ENCODE data around the gene PAFAH2. TPM values are rescaled to one million over a fixed set of nuclear protein-coding genes. Genes with fewer than 3 reads are reported as not detected.
"Not testable (repeated sequence)": the region's sequence is repeated elsewhere in the genome, so short reads cannot be mapped to it uniquely, and the experiment has no call there.

Gene PAFAH2
- total RNA-seq, 1 donor from 2014 or later: 11.3 TPM

DNA sequence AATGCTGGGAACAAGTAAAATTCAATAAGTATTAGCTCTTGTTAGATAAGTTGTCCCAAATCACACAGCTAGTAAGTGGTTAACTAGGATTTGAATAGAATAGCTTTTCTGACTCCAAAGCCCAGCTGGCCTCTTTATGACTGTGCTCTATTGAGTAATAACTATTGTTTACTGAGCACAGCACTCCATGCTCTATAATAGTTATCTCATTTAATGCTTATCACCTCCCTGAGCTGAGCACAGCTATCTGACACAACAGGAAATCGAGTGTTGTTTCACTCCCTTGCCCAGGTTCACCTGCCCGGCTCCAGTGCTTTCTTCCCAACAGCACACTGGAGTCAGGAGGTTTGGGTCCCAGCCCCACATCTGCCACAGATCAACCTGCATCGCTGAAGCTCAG, 52.9 kb downstream of the PAFAH2 start:
- TF ChIP-seq CTCF (IDR thresholded peaks at IDR 0.05; ENCODE audit: insufficient read depth, low read length, severe bottlenecking): no peak
- H3K27me3 ChIP-seq (ENCODE audit: control insufficient read depth, insufficient read depth, low read length): no peaks in the 10 kb centered on the region
- no peak overlapping the region for H3K4me3 ChIP-seq (ENCODE audit: low read depth, low read length)
- H3K36me3 ChIP-seq (ENCODE audit: control insufficient read depth, insufficient read depth, low read length): no peaks in the 10 kb centered on the region
- DNase-seq (ENCODE audit: low read depth) (peak; percentile 74), FAIRE-seq (no peak)

DNA sequence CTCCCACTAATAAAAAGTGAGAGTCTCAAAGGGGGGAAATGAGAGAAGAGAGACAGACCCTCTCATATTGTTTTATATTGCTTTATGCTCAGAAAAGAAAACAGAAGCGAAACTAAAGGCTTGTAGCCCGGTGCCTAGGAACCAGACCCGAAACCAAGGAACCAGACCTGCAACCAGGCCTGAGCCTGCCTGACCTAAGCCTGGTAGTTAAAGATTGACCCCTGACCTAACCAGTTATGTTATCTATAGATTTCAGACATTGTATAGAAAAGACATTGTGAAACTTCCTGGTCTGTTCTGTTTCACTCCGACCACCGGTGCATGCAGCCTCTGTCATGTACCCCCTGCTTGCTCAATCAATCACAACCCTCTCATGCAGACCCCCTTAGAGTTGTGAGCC, 54.4 kb downstream of the PAFAH2 start:
- not testable (repeated sequence) for DNase-seq (ENCODE audit: low read depth); FAIRE-seq; H3K4me3 ChIP-seq (ENCODE audit: low read depth, low read length); H3K27me3 ChIP-seq (ENCODE audit: control insufficient read depth, insufficient read depth, low read length); H3K36me3 ChIP-seq (ENCODE audit: control insufficient read depth, insufficient read depth, low read length)

- Histone ChIP-seq H3K36me3 (ENCODE audit: control insufficient read depth, insufficient read depth, low read length) (no peaks in the 10 kb centered on the region), H3K4me3 (ENCODE audit: low read depth, low read length) (no peak overlapping the region), H3K27me3 (ENCODE audit: control insufficient read depth, insufficient read depth, low read length) (no peaks in the 10 kb centered on the region)
- TF ChIP-seq CTCF (IDR thresholded peaks at IDR 0.05; ENCODE audit: insufficient read depth, low read length, severe bottlenecking): no peak
- DNase-seq (ENCODE audit: low read depth): no peak
- no peak for FAIRE-seq
These were observed 60.9 kb downstream of the PAFAH2 start for GRCh38 chr1:25936947-25937346.

DNA sequence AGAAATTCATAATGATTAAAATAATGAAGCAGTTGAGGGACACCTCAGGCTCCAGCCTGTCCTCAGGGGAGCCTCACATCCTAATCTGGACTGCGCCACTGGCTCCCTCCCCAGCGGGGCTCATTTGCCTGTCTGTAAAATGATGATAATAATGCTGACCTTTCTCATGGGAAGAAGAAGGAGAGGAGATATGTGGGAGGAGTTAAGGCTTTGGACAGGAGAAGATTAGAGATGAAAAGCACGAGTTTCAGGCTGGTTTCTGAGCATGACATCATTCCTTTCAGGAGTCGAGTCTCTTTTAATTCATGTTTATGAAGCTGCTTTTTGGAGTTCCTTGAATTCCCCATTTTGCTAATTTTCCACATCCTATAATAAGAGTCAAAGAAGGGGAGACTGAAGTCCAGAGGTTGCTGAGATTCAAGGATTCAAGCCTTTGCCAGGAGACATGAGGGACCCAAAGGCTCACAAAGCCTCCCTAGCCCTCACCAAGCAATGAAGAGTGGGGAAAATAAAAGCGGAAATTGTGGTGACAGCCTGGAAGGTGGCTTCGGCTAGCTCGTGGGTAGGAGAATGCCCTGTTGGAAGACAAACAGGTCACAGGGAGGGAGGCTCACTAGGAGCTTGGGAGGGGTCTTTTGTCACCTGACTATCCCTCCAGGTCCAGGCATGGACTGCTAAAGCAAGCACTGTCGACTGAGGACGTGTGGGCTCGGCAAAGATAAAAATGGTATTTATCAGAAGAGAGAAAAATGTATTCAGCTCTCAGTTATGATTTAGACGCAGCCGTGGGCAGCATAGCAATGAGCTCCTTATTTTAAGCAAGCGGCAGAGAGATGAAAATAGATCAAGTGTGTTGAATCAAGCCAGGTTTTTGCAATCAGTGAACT, 64.1 kb downstream of the PAFAH2 start:
- no peak for TF ChIP-seq CTCF (IDR thresholded peaks at IDR 0.05; ENCODE audit: insufficient read depth, low read length, severe bottlenecking)
- no peak for FAIRE-seq
- DNase-seq (ENCODE audit: low read depth): no peak
- Histone ChIP-seq H3K4me3 (ENCODE audit: low read depth, low read length) (no peak overlapping the region), H3K36me3 (ENCODE audit: control insufficient read depth, insufficient read depth, low read length) (no peaks in the 10 kb centered on the region), H3K27me3 (ENCODE audit: control insufficient read depth, insufficient read depth, low read length) (no peaks in the 10 kb centered on the region)

DNA sequence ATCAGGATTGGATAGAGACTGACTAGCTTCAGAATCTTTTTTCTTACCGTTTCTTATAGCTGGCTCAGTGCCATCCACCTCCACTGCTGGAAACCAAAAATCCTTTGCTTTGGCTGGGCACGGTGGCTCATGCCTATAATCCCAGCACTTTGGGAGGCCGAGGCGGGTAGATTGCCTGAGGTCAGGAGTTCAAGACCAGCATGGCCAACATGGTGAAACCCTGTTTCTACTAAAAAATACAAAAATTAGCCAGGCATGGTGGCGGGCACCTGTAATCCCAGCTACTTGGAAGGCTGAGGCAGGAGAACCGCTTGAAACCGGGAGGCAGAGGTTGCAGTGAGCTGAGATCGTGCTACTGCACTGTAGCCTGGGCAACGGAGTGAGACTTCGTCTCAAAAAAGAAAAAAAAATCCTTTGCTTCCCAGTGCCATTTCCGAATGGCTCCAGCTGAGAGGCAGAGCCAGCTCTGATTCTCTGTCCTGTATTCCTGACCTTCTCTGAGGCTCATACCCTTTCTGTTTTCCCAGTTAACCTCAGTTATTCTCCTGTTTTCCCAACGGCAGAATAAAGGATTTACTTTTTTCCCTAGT, 65.0 kb downstream of the PAFAH2 start:
- FAIRE-seq; H3K27me3 ChIP-seq (ENCODE audit: control insufficient read depth, insufficient read depth, low read length); DNase-seq (ENCODE audit: low read depth); H3K36me3 ChIP-seq (ENCODE audit: control insufficient read depth, insufficient read depth, low read length); H3K4me3 ChIP-seq (ENCODE audit: low read depth, low read length): not testable (repeated sequence)

DNA sequence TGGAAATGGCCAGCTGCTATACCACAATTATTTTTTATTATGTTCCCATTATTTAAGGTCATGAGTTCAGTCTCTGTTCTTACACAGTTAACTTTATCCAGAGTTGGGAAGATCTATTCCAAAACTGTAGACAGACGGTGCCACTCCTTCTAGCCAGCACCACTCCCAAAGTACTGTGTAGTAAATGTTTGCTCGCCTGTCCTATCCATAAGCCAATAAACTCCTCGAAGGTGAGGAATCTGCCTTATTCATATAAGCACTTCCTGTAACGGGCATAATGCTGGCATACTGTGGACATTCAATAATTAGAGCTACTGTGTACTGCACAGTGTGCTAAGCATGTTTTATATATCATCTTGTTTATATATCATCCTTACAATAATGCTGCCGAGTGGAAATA, 65.5 kb downstream of the PAFAH2 start:
- DNase-seq (ENCODE audit: low read depth) (no peak), FAIRE-seq (no peak)
- H3K27me3 ChIP-seq (ENCODE audit: control insufficient read depth, insufficient read depth, low read length): no peaks in the 10 kb centered on the region
- no peak overlapping the region for H3K4me3 ChIP-seq (ENCODE audit: low read depth, low read length)
- TF ChIP-seq CTCF (IDR thresholded peaks at IDR 0.05; ENCODE audit: insufficient read depth, low read length, severe bottlenecking): no peak
- no peaks in the 10 kb centered on the region for H3K36me3 ChIP-seq (ENCODE audit: control insufficient read depth, insufficient read depth, low read length)
